Choroid plexus epithelial cell (primary cell): ENCODE data around the gene SPATA13.

ENCODE experiments used
- DNase-seq: peaks from one replicate; pipeline ENCODE4 v3.0.0-alpha.2; 2010; ENCODE audit warnings: low read depth
- H3K4me3 ChIP-seq: 2 replicates; pipeline ENCODE4 v1.5.1; 2011; ENCODE audit warnings: low read depth, mild to moderate bottlenecking, control low read depth, low read length, moderate library complexity
- TF ChIP-seq, protein P1 (sequence below): conservative IDR thresholded peaks from 2 replicates; pipeline ENCODE4 v1.5.1; 2011; ENCODE audit warnings: low read depth, mild to moderate bottlenecking, control low read depth, inconsistent platforms, low read length, moderate library complexity

Gene SPATA13

DNA sequence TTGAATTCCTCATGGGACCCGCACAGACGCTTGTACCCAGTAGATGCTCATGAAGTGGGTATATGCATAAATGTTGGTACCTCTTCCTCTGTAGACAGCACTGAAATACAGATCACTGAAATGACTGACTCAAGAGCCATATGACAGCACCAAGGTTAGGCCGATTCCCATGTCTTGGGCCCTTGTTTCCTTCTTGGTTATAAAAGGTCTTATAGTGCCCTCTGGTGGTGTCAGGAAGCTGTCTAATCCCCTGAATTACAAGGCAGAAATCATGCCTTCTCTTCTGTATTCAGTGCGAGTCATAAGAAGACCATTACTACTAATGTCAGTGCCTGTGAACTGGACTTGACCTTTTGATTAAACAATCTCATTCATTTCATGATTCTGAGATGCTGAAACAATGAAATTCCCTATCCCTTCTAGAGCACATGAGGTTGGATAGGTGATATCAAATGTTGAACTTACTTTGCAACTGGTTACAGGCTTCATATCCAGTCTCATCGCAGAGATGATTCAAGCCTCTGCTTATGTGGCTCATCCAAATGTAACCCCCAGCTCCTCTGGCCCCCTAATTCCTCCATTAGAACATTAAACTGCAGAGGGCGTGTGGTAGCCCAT lies 59.7 kb downstream of the SPATA13 start:
- TF ChIP-seq, protein P1, sequence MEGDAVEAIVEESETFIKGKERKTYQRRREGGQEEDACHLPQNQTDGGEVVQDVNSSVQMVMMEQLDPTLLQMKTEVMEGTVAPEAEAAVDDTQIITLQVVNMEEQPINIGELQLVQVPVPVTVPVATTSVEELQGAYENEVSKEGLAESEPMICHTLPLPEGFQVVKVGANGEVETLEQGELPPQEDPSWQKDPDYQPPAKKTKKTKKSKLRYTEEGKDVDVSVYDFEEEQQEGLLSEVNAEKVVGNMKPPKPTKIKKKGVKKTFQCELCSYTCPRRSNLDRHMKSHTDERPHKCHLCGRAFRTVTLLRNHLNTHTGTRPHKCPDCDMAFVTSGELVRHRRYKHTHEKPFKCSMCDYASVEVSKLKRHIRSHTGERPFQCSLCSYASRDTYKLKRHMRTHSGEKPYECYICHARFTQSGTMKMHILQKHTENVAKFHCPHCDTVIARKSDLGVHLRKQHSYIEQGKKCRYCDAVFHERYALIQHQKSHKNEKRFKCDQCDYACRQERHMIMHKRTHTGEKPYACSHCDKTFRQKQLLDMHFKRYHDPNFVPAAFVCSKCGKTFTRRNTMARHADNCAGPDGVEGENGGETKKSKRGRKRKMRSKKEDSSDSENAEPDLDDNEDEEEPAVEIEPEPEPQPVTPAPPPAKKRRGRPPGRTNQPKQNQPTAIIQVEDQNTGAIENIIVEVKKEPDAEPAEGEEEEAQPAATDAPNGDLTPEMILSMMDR: peak; percentile 82
- DNase-seq: peak; percentile 93
- no peak overlapping the region for H3K4me3 ChIP-seq

GRCh38 chr13:24221007-24221406 lies 60.5 kb downstream of the SPATA13 start:
- TF ChIP-seq, protein P1: no peak
- no peak overlapping the region for H3K4me3 ChIP-seq
- DNase-seq: no peak

DNA sequence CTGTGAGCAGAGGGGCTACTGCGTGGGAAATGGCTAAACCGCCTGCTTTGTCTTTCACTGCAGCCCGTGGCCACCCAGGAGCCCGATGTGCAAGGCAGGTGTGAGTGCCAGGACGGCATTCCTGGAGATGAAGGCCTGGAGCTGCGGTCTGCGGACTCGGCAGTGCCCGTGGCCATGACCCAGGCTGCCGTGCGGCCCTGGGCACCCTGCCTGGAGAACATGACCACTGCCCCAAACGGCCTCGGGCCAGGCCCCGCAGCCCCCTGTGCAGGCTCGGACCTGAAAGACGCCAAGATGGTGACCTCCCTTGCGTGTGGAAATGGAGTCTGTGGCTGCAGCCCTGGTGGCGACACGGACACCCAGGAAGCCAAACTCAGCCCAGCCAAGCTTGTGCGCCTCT lies 62.2 kb downstream of the SPATA13 start:
- H3K4me3 ChIP-seq: no peak overlapping the region
- DNase-seq: no peak
- TF ChIP-seq, protein P1: no peak

DNA sequence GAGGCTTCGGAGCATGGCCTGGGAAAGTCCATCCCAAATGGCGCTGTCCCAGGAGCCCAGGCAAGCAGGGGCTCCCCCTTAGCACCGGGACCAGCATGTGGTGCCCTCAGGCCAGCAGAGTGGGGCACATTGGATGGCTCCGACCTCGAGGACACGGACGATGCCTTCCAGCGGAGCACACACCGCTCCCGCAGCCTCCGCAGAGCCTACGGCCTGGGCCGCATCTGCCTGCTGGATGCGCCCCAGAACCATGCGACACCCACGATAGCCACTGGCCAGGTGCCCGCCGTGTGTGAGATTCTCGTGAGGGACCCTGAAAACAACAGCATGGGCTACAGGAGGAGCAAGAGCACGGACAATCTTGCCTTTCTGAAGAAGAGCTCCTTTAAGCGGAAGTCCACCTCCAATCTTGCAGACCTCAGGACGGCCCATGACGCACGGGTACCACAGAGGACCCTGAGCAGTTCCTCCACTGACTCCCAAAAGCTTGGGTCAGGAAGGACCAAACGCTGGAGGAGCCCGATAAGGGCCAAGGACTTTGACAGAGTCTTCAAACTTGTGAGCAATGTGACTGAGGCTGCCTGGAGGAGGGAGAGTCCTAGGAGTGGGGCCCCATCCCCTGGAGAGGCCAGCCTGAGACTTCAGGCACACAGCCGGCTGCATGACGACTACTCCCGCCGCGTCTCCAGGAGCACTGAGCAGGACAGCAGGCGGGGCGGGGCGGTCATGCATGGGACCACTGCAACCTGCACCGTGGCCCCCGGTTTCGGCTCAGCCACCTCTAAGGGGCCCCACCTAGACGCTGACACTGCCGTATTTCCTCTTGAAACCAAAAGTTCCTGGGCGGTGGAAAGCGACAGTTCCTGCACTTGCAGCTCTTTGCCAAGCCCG lies 63.1 kb downstream of the SPATA13 start:
- TF ChIP-seq, protein P1: no peak
- no peak overlapping the region for H3K4me3 ChIP-seq
- no peak for DNase-seq

DNA sequence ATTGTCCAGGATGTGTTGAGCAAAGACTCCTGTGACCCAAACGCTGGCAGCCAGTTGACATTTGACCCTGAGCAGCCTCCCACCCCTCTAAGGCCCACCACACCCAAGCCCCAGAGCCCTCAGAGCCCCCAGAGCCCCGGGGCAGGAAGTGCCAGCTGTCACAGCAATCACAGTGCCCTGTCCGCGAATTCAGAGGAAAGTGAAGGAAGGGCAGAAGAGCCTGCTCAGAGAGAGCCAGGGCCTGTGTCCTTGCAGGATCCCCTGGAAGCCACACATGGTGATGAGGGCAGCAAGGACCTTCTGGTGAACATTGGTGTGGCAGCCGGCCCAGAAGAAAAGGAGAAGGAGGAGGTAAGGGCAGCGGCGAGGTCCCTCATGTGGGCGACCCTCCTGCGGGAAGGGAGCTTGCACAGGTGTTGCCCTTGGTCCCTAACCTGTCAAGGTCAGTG lies 63.7 kb downstream of the SPATA13 start:
- H3K4me3 ChIP-seq: no peak overlapping the region
- TF ChIP-seq, protein P1: no peak
- no peak for DNase-seq

- no peak for DNase-seq
- TF ChIP-seq, protein P1: no peak
- no peak overlapping the region for H3K4me3 ChIP-seq
Observed at GRCh38 chr13:24225062-24225461, 64.5 kb downstream of the SPATA13 start.
